ENCODE results near the gene QRFP.
"Not testable (repeated sequence)": the region's sequence is repeated elsewhere in the genome, so short reads cannot be mapped to it uniquely, and the experiment has no call there.

The QRFP gene

GRCh38 chr9:130919559-130920145, 23.0 kb upstream of the QRFP start:
- DNase-seq (ENCODE audit: low read depth in 2 of 2) = no peak

GRCh38 chr9:130918826-130919558, 22.4 kb upstream of the QRFP start:
- no peak for DNase-seq (ENCODE audit: low read depth in 2 of 2)

- DNase-seq (ENCODE audit: low read depth in 2 of 2) = no peak
Measured at GRCh38 chr9:130918101-130918825, 21.7 kb upstream of the QRFP start.

GRCh38 chr9:130917168-130917960, 20.8 kb upstream of the QRFP start:
- DNase-seq (ENCODE audit: low read depth in 2 of 2) = no peak

- no peak for DNase-seq (ENCODE audit: low read depth in 2 of 2)
Measured at GRCh38 chr9:130915096-130915447, 18.5 kb upstream of the QRFP start.

- DNase-seq (ENCODE audit: low read depth in 2 of 2) = no peak
Measured at GRCh38 chr9:130914417-130915095, 17.9 kb upstream of the QRFP start.

- DNase-seq (ENCODE audit: low read depth in 2 of 2) = no peak
Measured at GRCh38 chr9:130913599-130914416, 17.2 kb upstream of the QRFP start.

- no peak for DNase-seq (ENCODE audit: low read depth in 2 of 2)
Measured at GRCh38 chr9:130912932-130913598, 16.5 kb upstream of the QRFP start.

- DNase-seq (ENCODE audit: low read depth in 2 of 2) = no peak
Measured at GRCh38 chr9:130911254-130912049, 14.8 kb upstream of the QRFP start.

- not testable (repeated sequence) for DNase-seq (ENCODE audit: low read depth in 2 of 2)
Measured at GRCh38 chr9:130910670-130911069, 14.1 kb upstream of the QRFP start.

- DNase-seq (ENCODE audit: low read depth in 2 of 2) = not testable (repeated sequence)
Measured at GRCh38 chr9:130910041-130910440, 13.4 kb upstream of the QRFP start.

GRCh38 chr9:130908878-130909355, 12.3 kb upstream of the QRFP start:
- no peak for DNase-seq (ENCODE audit: low read depth in 2 of 2)

GRCh38 chr9:130908146-130908877, 11.7 kb upstream of the QRFP start:
- no peak for DNase-seq (ENCODE audit: low read depth in 2 of 2)

- DNase-seq (ENCODE audit: low read depth in 2 of 2) = no peak
Measured at GRCh38 chr9:130906735-130907416, 10.3 kb upstream of the QRFP start.

- DNase-seq (ENCODE audit: low read depth in 2 of 2) = no peak
Measured at GRCh38 chr9:130905902-130906734, 9.5 kb upstream of the QRFP start.

- no peak for DNase-seq (ENCODE audit: low read depth in 2 of 2)
Measured at GRCh38 chr9:130905125-130905901, 8.7 kb upstream of the QRFP start.
